Activated effector memory CD4-positive, alpha-beta T cell treated with anti-CD3 and anti-CD28 coated beads, Interleukin-2, amount 50 U/mL, for 16 hours (primary cell): ENCODE measurements around the gene TRMT1.

Source experiments
- DNase-seq: peaks from one replicate; pipeline ENCODE4 v3.0.0-alpha.2; 2020

The TRMT1 gene

GRCh38 chr19:13122980-13123957 is 6.7 kb upstream of the TRMT1 start:
- DNase-seq, result no peak

GRCh38 chr19:13122275-13122878 is 5.8 kb upstream of the TRMT1 start:
- no peak for DNase-seq

- no peak for DNase-seq
These were observed 5.2 kb upstream of the TRMT1 start for GRCh38 chr19:13121551-13122274.

- DNase-seq, result no peak
These were observed 4.3 kb upstream of the TRMT1 start for GRCh38 chr19:13120817-13121216.

- no peak for DNase-seq
These were observed 3.5 kb upstream of the TRMT1 start for GRCh38 chr19:13120031-13120430.

GRCh38 chr19:13119627-13120026 is 3.1 kb upstream of the TRMT1 start:
- no peak for DNase-seq

- peak; percentile 73 for DNase-seq
These were observed 2.1 kb upstream of the TRMT1 start for GRCh38 chr19:13118424-13119193.

GRCh38 chr19:13117772-13118423 is 1.4 kb upstream of the TRMT1 start, which contains the start of gene NACC1:
Gene NACC1, plus strand, starts transcription at chr19:13118264. Its CDS starts 16,944 bp downstream, at chr19:13135208.
- DNase-seq, result peak; percentile 96

GRCh38 chr19:13117176-13117771 is 734 bp upstream of the TRMT1 start:
- no peak for DNase-seq

GRCh38 chr19:13115936-13116281 is 631 bp downstream of the TRMT1 start:
- no peak for DNase-seq

GRCh38 chr19:13112555-13112954 is 4.0 kb downstream of the TRMT1 start:
- no peak for DNase-seq

- DNase-seq, result no peak
These were observed 6.4 kb downstream of the TRMT1 start for GRCh38 chr19:13110099-13110610.

GRCh38 chr19:13109361-13110098 is 7.0 kb downstream of the TRMT1 start:
- DNase-seq, result no peak

- DNase-seq, result peak; percentile 72
These were observed 11.5 kb downstream of the TRMT1 start for GRCh38 chr19:13104848-13105711.

GRCh38 chr19:13104360-13104847 is 12.1 kb downstream of the TRMT1 start:
- DNase-seq, result peak; percentile 89

GRCh38 chr19:13103581-13104359 is 12.8 kb downstream of the TRMT1 start:
- DNase-seq, result no peak

GRCh38 chr19:13102666-13103580 is 13.6 kb downstream of the TRMT1 start, which contains the start of gene LYL1:
Gene LYL1, minus strand, starts transcription at chr19:13102858. Its CDS starts 1,687 bp downstream, at chr19:13101171.
- DNase-seq, result peak; percentile 80

- no peak for DNase-seq
These were observed 14.2 kb downstream of the TRMT1 start for GRCh38 chr19:13102416-13102665.
